ENCODE measurements around the gene KSR1.

Gene KSR1

GRCh38 chr17:27541301-27542023, 85.2 kb downstream of the KSR1 start:
- Histone ChIP-seq H3K9ac (ENCODE audit: low read length) (no peak overlapping the region), H3K36me3 (replicated peaks; ENCODE audit: low read depth, low read length) (no peaks in the 10 kb centered on the region), H3K4me2 (ENCODE audit: low read length) (no peak overlapping the region), H3K27ac (ENCODE audit: low read length) (no peak overlapping the region), H2AFZ (ENCODE audit: low read depth, low read length) (no peak overlapping the region), H3K27me3 (ENCODE audit: low read depth, low read length) (peaks cover 86% of the 10 kb centered on the region), H4K20me1 (ENCODE audit: insufficient read depth, low read length) (peaks cover 59% of the 10 kb centered on the region), H3K4me1 (ENCODE audit: low read length) (peaks cover 30% of the 10 kb centered on the region), H3K79me2 (ENCODE audit: low read length) (no peaks in the 10 kb centered on the region), H3K4me3 (ENCODE audit: low read length) (no peak overlapping the region), H3K9me3 (ENCODE audit: insufficient read depth, low read length) (no peaks in the 10 kb centered on the region)
- TF ChIP-seq CTCF (IDR thresholded peaks at IDR 0.05; ENCODE audit: low read depth, low read length) (no peak), EZH2phosphoT487 (IDR thresholded peaks at IDR 0.05; ENCODE audit: low read depth) (no peak)

GRCh38 chr17:27542841-27543463, 86.7 kb downstream of the KSR1 start:
- Histone ChIP-seq H3K36me3 (replicated peaks; ENCODE audit: low read depth, low read length) (no peaks in the 10 kb centered on the region), H3K27ac (ENCODE audit: low read length) (no peak overlapping the region), H3K4me1 (ENCODE audit: low read length) (peaks cover 40% of the 10 kb centered on the region), H3K27me3 (ENCODE audit: low read depth, low read length) (peaks cover 91% of the 10 kb centered on the region), H3K4me3 (ENCODE audit: low read length) (no peak overlapping the region), H3K9ac (ENCODE audit: low read length) (no peak overlapping the region), H3K79me2 (ENCODE audit: low read length) (no peaks in the 10 kb centered on the region), H3K9me3 (ENCODE audit: insufficient read depth, low read length) (no peaks in the 10 kb centered on the region), H3K4me2 (ENCODE audit: low read length) (no peak overlapping the region), H2AFZ (ENCODE audit: low read depth, low read length) (no peak overlapping the region), H4K20me1 (ENCODE audit: insufficient read depth, low read length) (peaks cover 64% of the 10 kb centered on the region)
- TF ChIP-seq EZH2phosphoT487 (IDR thresholded peaks at IDR 0.05; ENCODE audit: low read depth) (no peak), CTCF (IDR thresholded peaks at IDR 0.05; ENCODE audit: low read depth, low read length) (no peak)

- Histone ChIP-seq H3K36me3 (replicated peaks; ENCODE audit: low read depth, low read length) (no peaks in the 10 kb centered on the region), H3K27me3 (ENCODE audit: low read depth, low read length) (peaks cover 89% of the 10 kb centered on the region), H3K9ac (ENCODE audit: low read length) (no peak overlapping the region), H3K27ac (ENCODE audit: low read length) (no peak overlapping the region), H3K79me2 (ENCODE audit: low read length) (no peaks in the 10 kb centered on the region), H3K4me3 (ENCODE audit: low read length) (no peak overlapping the region), H3K4me2 (ENCODE audit: low read length) (no peak overlapping the region), H4K20me1 (ENCODE audit: insufficient read depth, low read length) (peaks cover 64% of the 10 kb centered on the region), H3K4me1 (ENCODE audit: low read length) (peaks cover 40% of the 10 kb centered on the region), H3K9me3 (ENCODE audit: insufficient read depth, low read length) (no peaks in the 10 kb centered on the region), H2AFZ (ENCODE audit: low read depth, low read length) (no peak overlapping the region)
- TF ChIP-seq CTCF (IDR thresholded peaks at IDR 0.05; ENCODE audit: low read depth, low read length) (no peak), EZH2phosphoT487 (IDR thresholded peaks at IDR 0.05; ENCODE audit: low read depth) (no peak)
These were observed 87.2 kb downstream of the KSR1 start for GRCh38 chr17:27543464-27543856.

- Histone ChIP-seq H3K79me2 (ENCODE audit: low read length) (no peaks in the 10 kb centered on the region), H2AFZ (ENCODE audit: low read depth, low read length) (no peak overlapping the region), H3K27me3 (ENCODE audit: low read depth, low read length) (peaks cover 89% of the 10 kb centered on the region), H3K9ac (ENCODE audit: low read length) (no peak overlapping the region), H3K9me3 (ENCODE audit: insufficient read depth, low read length) (no peaks in the 10 kb centered on the region), H3K4me3 (ENCODE audit: low read length) (0 out of 2 replicates have a peak overlapping the region, but pooled peaks have one; percentile 1), H3K27ac (ENCODE audit: low read length) (no peak overlapping the region), H3K36me3 (replicated peaks; ENCODE audit: low read depth, low read length) (no peaks in the 10 kb centered on the region), H3K4me2 (ENCODE audit: low read length) (peak overlapping the region; percentile 67), H3K4me1 (ENCODE audit: low read length) (peaks cover 40% of the 10 kb centered on the region), H4K20me1 (ENCODE audit: insufficient read depth, low read length) (peaks cover 62% of the 10 kb centered on the region)
- no peak for TF ChIP-seq CTCF (IDR thresholded peaks at IDR 0.05; ENCODE audit: low read depth, low read length)
- TF ChIP-seq EZH2phosphoT487 (IDR thresholded peaks at IDR 0.05; ENCODE audit: low read depth) = no peak
These were observed 87.7 kb downstream of the KSR1 start for GRCh38 chr17:27543958-27544349.

Measured in OCI-LY3 (cell line).